Osteocyte (in vitro differentiated cells): ENCODE data around the gene TGFA. TPM values are rescaled to one million over a fixed set of nuclear protein-coding genes. Genes with fewer than 3 reads are reported as not detected.

Experiments
- DNase-seq: peaks from one replicate; pipeline ENCODE4 v3.0.0; 2021; ENCODE audit warnings: mixed read lengths; ENCODE audit not compliant: unreplicated experiment; ENCODE audit errors: extremely low spot score
- H3K27ac Mint-ChIP-seq: one replicate; pipeline ENCODE4 v1.8.0; 2021; ENCODE audit warnings: mild to moderate bottlenecking, mixed read lengths; ENCODE audit not compliant: unreplicated experiment
- H3K27me3 Mint-ChIP-seq: one replicate; pipeline ENCODE4 v1.8.0; 2021; ENCODE audit warnings: mixed read lengths; ENCODE audit not compliant: unreplicated experiment
- H3K36me3 Mint-ChIP-seq: one replicate; pipeline ENCODE4 v1.8.0; 2021; ENCODE audit warnings: mixed read lengths; ENCODE audit not compliant: unreplicated experiment
- H3K4me1 Mint-ChIP-seq: one replicate; pipeline ENCODE4 v1.8.0; 2021; ENCODE audit warnings: mixed read lengths; ENCODE audit not compliant: unreplicated experiment
- H3K4me3 Mint-ChIP-seq: one replicate; pipeline ENCODE4 v1.8.0; 2021; ENCODE audit warnings: mild to moderate bottlenecking, moderate library complexity, mixed read lengths; ENCODE audit not compliant: unreplicated experiment
- H3K9me3 Mint-ChIP-seq: one replicate; pipeline ENCODE4 v1.8.0; 2021; ENCODE audit warnings: mixed read lengths; ENCODE audit not compliant: unreplicated experiment
- CTCF ChIP-seq: fragments of 200-600 bp; sonication (generic); IDR thresholded peaks from 2 replicates; pipeline ENCODE4 v1.5.0; 2021; ENCODE audit warnings: antibody characterized with exemption, mild to moderate bottlenecking, moderate library complexity
- total RNA-seq: library from RNA; stranded (reverse); gene quantifications from 2 replicates; pipeline ENCODE4 v1.2.1, GENCODE V29; 2021

The TGFA gene
- total RNA-seq, 1 donor from 2014 or later = 0.08 TPM

- DNase-seq = no peak
- H3K36me3 Mint-ChIP-seq = no peaks in the 10 kb centered on the region
- TF ChIP-seq CTCF = no peak
- no peaks in the 10 kb centered on the region for H3K4me1 Mint-ChIP-seq
- H3K4me3 Mint-ChIP-seq = no peak overlapping the region
- no peaks in the 10 kb centered on the region for H3K9me3 Mint-ChIP-seq
- no peak overlapping the region for H3K27ac Mint-ChIP-seq
- peaks cover 13% of the 10 kb centered on the region for H3K27me3 Mint-ChIP-seq
Measured at GRCh38 chr2:70501728-70502127, 51.9 kb downstream of the TGFA start.

GRCh38 chr2:70501215-70501614, 52.4 kb downstream of the TGFA start:
- Mint-ChIP-seq H3K27me3 (peaks cover 17% of the 10 kb centered on the region), H3K4me1 (no peaks in the 10 kb centered on the region), H3K4me3 (no peak overlapping the region), H3K9me3 (no peaks in the 10 kb centered on the region), H3K36me3 (no peaks in the 10 kb centered on the region), H3K27ac (no peak overlapping the region)
- TF ChIP-seq CTCF = no peak
- no peak for DNase-seq

- no peak for DNase-seq
- TF ChIP-seq CTCF = no peak
- Mint-ChIP-seq H3K9me3 (no peaks in the 10 kb centered on the region), H3K27me3 (peaks cover 24% of the 10 kb centered on the region), H3K4me3 (no peak overlapping the region), H3K4me1 (no peaks in the 10 kb centered on the region), H3K36me3 (no peaks in the 10 kb centered on the region), H3K27ac (no peak overlapping the region)
Measured at GRCh38 chr2:70499253-70499652, 54.4 kb downstream of the TGFA start.

- no peak for TF ChIP-seq CTCF
- Mint-ChIP-seq H3K4me3 (no peak overlapping the region), H3K27ac (no peak overlapping the region), H3K9me3 (no peaks in the 10 kb centered on the region), H3K4me1 (no peaks in the 10 kb centered on the region), H3K27me3 (peaks cover 31% of the 10 kb centered on the region), H3K36me3 (no peaks in the 10 kb centered on the region)
- DNase-seq = no peak
Measured at GRCh38 chr2:70498528-70498927, 55.1 kb downstream of the TGFA start.

- H3K9me3 Mint-ChIP-seq = no peaks in the 10 kb centered on the region
- H3K36me3 Mint-ChIP-seq = no peaks in the 10 kb centered on the region
- H3K27ac Mint-ChIP-seq = no peak overlapping the region
- H3K4me3 Mint-ChIP-seq = no peak overlapping the region
- no peak for TF ChIP-seq CTCF
- no peaks in the 10 kb centered on the region for H3K4me1 Mint-ChIP-seq
- peaks cover 33% of the 10 kb centered on the region for H3K27me3 Mint-ChIP-seq
- DNase-seq = no peak
Measured at GRCh38 chr2:70498054-70498453, 55.6 kb downstream of the TGFA start.
